ENCODE data around the gene BPHL.

DNA sequence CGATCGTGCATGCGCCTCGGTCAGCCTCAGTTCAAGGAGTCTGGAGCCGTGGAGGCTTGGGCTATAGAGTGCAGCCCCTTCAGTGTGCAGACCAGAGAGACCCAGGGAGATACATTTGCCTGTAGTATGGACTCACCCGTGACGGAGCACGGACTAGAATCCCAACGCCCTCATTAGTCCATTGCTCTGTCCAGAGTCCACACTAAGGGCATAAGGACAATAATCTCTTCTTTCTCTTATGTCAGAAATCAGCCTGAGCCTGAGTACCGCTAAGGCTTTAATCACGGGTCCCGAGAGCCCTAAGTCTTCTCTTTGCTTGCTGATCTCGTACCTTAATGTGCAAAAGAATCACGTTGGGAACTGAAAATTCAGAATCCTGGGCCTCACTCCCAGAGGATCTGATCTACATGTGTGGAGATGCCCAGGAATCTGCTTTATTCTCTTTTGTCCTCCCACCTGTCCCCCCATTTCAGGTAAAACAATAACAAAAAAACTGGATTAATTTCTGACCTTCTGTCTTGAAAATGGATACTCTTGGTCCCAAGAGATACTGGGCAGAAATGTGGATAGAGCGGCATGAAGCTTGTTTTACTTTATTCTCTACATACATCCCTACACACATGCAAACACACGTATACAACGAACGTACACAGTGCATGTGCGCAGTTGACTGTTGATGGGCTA is 671 bp downstream of the BPHL start:
- TF ChIP-seq, protein P1, sequence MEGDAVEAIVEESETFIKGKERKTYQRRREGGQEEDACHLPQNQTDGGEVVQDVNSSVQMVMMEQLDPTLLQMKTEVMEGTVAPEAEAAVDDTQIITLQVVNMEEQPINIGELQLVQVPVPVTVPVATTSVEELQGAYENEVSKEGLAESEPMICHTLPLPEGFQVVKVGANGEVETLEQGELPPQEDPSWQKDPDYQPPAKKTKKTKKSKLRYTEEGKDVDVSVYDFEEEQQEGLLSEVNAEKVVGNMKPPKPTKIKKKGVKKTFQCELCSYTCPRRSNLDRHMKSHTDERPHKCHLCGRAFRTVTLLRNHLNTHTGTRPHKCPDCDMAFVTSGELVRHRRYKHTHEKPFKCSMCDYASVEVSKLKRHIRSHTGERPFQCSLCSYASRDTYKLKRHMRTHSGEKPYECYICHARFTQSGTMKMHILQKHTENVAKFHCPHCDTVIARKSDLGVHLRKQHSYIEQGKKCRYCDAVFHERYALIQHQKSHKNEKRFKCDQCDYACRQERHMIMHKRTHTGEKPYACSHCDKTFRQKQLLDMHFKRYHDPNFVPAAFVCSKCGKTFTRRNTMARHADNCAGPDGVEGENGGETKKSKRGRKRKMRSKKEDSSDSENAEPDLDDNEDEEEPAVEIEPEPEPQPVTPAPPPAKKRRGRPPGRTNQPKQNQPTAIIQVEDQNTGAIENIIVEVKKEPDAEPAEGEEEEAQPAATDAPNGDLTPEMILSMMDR (IDR thresholded peaks at IDR 0.05) = no peak
- TF ChIP-seq POLR2A (IDR thresholded peaks at IDR 0.05) = no peak
- no peak for TF ChIP-seq EP300 (IDR thresholded peaks at IDR 0.05)

Measured in tibial nerve (tissue), 4 donors.